Measurements from ENCODE around the gene TNIP1.
A peak's percentile ranks its signal among the peaks of the same experiment; 100 is the strongest.

Gene TNIP1

DNA sequence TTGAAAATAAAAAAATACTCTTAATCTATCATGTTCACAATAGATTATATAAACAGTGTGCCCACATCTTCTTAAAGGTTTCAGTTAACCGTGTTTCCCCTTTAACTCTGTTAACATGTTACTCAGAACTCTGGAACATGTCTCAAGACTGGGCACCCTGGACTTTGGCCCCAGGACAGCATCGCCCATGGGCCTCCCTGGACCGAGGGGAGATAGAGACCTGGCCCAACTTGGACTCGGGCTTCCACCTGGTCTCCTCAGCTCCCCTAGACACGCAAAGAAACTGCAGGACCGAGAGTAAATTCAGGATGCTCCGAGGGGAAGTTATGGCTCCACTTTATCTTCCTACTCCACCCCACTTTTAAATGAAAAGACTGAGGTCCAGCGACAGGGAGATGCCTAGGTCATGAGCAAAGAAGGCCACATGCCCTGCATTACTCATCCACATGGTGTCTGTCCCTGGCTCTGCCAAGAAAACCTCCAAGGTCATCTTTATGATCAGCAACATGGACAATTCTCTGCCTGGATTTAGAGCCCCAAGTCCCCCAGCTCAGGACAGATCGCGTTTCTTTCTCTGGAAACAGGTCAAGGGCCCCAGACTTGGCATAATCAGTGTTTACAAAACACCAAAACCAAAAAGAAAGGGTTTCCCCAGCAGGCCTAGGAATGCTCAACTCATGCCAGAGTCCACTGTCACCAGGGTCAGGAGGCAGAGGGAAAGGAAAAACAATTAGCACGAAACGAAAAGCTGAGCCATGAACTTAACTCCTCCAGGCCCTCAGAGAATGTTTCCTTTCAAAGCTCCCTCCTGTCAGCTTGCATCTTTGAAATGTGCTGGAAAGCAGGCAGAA lies 43.0 kb downstream of the TNIP1 start:
- no peak for DNase-seq

DNA sequence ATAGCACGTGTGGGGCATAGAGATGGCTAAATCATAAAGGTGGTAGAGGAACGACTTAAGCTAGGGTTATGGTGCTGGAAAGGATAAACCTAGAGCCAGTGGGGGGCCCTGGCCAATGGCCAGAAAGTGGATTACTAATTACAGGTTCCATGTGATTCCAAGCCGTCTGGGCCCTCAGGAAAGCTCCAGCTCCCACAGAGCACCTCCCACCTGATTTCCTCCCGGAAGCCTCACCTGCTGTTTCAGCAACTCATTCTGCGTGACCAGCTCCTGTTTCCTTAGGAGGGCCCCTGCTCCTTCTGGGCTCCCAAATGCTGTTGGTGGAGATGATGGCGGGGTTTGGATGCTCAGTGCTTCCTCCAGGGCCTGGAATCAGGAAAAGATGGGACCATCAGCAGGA lies 44.3 kb downstream of the TNIP1 start:
- peak; percentile 81 for DNase-seq

DNA sequence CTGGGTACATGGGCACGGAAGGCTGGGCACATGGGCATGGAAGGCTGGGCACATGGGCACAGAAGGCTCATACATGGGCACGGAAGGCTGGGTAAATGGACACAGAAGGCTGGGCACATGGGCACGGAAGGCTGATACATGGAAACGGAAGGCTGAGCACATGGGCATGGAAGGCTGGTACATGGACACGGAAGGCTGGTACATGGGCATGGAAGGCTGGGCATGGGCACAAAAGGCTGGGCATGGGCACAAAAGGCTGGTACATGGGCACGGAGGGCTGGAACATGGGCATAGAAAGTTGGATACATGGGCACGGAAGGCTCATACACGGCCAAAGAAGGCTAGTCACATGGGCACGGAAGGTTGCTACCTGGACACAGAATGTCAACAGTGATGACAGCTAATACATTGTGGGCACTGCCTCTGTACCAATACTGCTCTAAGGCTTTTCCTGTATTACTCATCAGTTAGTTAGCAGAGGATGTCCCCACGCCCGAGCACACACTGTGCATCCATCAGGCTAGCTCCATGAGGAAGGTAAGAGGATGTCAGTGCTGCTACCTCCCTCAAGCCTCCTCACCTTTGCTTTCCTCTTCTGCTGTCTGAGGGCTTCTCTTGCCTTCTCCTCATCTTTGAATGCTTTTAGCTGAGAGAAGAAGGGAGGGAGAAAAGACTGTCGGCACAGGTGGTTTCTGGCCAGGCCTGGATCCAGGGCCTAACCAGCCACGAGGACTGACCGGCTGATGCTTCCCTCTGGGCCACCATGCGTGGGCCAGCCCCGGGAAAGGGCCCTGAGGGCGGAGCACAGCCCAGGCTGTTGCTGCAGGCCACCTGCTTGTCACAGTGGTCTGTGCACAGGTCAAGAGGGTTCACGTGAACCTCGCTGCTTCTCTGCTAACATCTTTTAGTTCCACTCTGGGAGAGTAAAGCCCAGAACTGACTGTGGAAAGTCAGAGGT lies 46.1 kb downstream of the TNIP1 start:
- DNase-seq: no peak

DNA sequence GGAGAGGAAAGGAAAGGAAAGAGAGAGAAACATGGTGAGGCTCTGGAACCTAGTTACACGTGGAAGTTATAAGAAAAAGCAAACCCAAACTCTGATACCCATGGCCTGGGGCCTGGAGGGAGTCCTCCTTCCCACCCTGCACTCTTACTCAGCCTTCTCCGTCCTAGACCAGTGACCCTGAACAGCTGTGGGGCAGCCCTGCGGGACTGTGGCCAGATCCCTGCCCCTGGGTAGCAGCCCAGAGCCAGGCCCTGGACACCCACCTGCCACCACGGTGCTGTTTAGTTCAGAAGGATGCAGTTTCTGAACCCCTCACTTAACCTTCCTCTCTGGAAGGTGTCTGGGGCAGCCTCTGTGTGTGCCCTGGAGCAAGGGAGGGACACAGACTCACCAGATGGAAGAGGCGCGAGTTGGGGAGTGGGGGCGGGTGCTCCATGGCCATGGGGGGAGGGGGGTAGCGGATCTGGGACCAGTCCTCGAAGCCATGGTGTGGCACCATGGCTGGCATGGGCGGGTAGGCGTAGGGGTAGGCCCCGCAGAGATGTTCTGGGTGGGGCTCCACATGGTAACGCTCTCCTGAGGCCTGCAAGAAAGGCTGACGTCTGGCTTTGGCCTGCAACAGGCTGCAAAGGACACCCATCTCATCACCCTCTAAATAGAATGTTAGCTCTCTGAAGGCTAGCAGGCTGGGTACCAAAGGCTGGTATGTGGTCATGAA lies 47.5 kb downstream of the TNIP1 start:
- DNase-seq: no peak

DNA sequence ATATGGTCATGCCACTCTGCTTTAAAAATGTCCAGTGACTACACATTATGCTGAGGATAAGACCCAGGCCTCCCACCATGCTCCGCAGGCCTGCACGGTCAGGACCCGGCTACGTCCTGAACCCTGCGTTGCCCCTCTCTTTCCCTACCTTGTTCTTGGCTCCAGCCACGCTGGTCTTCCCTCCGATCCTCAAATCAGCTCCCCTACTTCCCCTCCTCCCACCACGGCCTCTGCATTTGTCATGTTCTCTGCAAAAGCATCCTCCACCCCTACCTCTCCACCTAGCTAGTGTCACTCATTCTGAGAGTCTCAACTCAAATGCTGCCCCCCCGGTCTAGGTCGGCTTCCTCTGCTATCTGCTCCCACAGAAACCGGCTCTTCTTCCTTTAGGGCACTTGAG lies 49.3 kb downstream of the TNIP1 start:
- no peak for DNase-seq

DNA sequence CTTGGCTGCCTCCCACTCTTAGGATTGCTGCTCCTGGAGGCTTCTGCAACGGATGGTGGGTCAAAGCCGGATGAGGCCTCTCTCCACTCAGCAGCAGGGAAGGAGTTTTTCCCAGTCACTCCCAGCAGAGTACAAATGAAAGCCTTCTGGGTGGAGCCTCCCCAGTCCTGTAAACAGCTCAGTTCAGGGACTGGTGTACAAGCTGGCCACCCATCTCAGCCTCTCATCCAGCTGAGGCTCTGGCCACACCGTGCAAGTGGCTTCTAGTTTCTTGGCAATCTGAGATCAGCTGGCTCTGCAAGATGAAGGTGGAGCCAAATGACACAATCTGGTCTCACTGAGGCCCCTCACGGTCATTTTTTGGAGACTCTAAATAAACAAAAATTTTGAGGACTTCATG lies 50.5 kb downstream of the TNIP1 start:
- no peak for DNase-seq

DNA sequence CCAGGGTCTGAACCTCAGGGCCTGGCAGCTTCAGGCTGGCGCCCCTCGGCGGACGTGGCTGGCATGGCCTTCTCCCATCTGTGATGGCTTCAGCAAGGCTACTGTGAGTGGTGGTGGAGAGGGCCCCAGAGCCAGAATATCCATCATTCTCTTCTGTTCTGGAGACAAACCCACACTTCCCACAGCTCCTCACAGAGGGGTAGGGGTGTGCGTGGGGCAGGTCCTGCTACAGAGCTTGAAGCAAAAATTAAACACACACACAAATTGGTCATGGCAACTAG lies 50.8 kb downstream of the TNIP1 start:
- DNase-seq: no peak

DNA sequence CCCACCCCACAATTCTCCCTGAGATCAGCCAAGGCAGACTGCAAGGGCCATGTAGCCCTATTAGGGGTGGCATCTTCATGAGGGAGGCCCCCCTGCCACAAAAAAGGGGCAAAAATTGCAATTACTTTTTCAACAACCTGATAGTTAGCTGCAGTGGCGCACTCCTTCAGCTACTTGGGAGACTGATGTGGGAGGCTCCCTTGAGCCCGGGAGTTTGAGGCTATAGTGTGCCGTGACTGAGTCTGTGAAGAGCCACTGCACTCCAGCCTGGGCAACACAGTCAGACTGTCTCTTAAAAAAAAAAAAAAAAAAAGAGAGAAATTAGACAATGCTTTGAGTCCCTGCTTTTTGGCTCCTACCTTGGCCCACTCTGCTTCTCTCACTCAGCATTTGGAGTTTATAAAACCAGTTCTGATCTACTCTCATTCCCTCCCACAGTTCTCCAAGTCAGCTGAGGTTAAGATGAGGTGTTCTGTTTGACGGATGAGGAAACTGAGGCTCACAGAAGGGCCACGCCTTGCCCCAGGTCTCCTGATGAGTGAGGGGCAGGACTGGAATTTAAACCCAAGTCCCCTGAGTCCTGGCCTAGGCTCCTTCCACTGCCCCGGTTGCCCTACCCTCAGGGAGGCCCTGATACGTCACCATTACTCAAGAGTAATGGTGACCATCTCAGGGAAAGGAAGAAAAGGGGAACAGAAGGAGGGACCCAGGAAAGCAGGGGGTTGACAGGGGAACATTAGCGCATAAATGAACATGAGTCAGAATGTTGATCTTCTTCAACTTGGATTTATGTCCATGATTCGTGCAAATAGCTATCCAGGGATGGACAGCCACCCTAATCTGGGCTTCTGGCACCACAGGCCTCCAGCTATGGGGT lies 51.4 kb downstream of the TNIP1 start:
- no peak for DNase-seq

DNA sequence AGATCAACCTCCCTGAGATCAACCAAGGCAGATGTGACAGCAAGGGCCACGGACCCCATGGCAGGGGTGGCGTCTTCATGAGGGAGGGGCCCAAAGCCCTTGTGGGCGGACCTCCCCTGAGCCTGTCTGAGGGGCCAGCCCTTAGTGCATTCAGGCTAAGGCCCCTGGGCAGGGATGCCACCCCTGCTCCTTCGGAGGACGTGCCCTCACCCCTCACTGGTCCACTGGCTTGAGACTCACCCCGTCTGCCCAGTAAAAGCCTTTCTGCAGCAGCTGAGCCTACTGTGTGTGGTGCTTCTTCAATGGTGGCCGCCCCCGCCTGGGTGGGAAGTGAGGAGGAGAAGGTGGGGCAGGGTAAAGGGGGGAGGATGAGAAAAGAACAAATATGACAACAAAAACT lies 52.1 kb downstream of the TNIP1 start:
- DNase-seq: no peak

DNA sequence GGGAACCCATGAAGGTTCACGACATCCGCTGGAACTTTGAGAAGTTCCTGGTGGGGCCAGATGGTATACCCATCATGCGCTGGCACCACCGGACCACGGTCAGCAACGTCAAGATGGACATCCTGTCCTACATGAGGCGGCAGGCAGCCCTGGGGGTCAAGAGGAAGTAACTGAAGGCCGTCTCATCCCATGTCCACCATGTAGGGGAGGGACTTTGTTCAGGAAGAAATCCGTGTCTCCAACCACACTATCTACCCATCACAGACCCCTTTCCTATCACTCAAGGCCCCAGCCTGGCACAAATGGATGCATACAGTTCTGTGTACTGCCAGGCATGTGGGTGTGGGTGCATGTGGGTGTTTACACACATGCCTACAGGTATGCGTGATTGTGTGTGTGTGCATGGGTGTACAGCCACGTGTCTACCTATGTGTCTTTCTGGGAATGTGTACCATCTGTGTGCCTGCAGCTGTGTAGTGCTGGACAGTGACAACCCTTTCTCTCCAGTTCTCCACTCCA lies 52.8 kb downstream of the TNIP1 start:
- no peak for DNase-seq

DNA sequence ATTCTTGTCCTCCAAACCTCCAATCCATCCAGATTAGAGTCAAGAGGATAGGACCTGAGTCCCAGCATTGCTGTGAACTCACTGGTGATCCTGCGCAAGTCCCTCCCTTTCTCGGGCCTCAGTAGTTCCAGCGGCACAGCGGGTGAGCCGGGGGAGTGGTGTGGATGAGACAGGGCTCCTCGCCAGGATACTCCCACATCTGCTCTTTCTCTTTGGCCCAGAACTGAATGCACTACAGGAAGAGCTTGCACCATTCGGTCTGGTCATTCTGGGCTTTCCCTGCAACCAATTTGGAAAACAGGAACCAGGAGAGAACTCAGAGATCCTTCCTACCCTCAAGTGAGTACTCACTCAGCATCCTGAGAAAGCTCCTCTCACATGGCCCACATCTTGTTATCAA lies 54.2 kb downstream of the TNIP1 start:
- DNase-seq: no peak

DNA sequence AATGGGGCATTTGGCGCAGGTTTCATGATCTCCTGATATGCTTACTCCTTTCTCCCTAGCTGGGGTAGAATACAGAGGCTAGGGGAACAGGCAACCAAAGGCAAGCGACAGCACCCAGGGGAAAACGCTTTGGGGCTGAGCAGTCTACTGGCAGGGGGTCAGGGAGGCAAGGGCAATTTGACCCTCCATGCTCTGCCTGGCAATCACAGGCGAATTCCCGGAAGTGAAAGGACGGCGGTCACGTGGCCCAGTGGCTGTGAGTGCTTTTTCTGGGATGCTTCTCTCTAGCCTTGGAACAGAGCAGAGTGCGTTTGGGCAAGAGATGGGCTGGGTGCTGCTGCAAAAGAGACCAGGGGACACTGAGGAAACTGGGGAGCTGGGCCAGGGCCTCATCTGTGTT lies 54.7 kb downstream of the TNIP1 start:
- no peak for DNase-seq

DNA sequence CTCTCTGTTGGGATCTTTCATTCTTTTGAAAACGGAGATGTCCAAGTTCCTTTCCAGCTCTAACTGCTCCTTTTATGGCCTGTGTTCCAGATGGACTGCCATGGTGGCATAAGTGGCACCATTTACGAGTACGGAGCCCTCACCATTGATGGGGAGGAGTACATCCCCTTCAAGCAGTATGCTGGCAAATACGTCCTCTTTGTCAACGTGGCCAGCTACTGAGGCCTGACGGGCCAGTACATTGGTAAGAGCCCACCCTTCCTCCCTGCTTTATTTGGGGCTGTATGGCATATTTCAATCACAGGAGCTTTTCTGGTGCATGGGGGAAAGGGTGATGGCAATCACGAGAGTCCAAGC lies 55.6 kb downstream of the TNIP1 start:
- no peak for DNase-seq

DNA sequence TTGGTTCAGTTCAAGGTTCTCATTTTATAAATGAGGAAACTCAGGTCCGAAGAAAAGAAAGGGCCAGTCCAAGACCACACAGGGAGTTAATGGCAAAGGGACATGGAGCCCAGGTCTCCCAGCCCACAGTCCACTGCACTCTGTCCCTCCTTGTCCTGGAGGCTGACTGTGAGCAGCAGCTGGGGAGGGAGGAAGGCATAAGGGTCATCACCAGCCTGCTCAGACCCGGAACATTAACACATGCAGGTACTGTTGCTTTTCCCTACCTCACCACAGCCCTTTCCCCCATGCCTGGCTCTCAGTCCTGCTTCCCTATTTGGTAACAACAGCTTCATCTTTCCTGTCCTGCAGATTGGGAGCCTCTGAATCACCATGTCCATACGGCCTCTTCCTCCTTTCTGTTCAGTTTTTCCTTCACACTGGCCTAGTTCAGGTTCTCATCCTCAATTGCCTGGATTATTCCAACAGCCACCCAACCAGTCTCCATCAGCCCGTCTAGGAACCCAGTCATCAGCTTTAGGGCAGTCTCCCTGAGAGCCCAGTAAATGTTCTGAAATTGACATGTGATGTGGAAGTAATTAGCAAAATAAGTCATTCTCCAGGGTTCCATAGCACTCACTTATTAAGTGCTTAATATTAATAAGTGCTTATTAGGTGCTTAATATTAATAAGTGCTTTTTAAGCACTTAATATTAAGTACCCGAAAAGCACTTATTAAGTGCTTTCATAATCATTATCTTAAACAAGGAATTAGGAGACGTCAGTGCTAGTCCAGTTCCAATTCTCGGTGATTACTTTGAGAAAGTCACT lies 56.2 kb downstream of the TNIP1 start:
- DNase-seq: no peak

DNA sequence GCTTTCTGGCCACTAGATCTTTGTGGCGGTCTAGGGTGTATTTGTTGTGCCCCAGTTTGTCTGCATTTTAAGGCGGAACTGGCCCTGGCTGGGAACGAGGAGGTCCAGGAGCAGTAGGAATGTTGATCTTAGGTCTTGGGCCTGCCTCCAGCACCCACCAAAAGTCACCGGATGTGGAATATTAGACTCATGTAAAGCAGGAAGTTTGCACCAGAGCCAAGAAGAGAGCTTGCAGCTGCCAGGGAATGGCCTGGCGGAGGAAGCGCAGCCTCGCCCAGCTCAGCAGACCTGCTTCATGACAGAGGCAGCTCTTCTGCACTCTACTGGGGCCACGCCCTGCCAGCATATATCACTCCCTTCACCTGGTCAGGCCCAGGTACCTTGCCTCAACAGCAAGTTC lies 57.2 kb downstream of the TNIP1 start:
- no peak for DNase-seq

DNA sequence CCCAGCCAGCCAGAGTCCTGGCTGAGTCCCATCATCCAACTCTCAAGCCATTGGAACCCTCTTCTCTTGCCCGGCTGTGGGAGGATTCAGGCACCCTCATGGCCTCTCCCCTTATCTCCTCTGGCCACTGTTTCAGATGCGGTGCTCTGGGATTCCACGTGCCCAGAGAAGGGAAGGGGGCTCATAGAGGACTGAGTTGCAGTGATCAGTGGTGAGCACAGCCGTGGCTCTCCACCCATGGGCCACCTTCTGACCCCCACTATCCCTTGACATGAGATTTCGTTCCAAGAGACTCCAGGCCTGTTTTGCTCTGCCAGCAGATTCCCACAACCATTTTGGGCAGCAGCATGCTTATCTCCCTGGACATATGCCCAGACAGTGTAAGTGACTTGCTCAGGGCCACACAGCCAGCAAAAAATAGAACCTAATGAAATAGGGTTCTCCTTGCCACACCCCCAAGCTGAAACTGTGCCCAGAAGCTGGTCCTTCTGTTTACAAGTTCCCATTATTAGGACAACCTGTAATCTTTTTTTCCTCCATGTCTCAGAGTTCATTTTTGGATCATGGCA lies 57.7 kb downstream of the TNIP1 start:
- no peak for DNase-seq

DNA sequence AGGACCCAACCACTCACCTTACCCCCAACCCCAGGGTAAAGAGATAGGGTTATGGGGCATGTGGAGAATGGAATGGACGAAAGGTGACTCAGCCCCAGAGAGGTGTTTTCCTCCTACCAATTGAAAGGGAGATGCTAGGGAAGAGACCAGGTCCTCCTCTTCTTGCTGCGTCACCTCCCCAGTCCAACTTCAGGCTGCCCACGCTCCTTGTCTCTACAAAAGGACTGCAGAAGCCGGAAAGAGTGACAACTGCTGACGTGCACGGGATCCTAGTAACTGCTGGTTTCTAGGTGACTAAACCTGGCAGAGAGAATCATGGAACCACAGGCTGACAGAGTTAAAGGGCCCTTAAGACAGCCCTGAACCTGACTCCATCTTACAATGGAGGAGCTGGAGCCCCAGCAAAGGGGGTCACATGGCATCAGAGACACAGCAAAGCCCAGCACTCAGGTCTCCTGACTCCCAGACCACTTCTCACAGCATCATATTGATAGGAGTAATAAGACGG lies 58.3 kb downstream of the TNIP1 start:
- DNase-seq: no peak

DNA sequence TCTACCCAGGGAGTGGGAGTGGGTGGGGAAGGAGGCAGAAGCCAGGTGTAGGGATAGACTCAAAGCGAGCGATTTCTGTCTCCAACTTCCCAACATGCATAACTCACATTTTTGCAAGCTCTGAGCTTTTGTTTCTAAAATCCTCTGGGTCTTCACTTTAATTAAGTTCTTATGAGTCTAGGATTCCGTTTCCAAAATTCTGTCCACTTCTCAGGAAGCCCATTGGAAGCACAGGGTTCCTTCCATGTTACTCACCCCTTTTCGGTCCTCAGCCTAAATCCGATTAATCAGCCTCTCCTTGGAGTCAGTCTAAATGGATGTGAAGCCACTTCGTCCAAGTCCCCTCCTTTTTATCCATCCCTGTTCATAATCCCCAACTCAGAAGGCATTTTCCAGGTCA lies 59.1 kb downstream of the TNIP1 start:
- no peak for DNase-seq

DNA sequence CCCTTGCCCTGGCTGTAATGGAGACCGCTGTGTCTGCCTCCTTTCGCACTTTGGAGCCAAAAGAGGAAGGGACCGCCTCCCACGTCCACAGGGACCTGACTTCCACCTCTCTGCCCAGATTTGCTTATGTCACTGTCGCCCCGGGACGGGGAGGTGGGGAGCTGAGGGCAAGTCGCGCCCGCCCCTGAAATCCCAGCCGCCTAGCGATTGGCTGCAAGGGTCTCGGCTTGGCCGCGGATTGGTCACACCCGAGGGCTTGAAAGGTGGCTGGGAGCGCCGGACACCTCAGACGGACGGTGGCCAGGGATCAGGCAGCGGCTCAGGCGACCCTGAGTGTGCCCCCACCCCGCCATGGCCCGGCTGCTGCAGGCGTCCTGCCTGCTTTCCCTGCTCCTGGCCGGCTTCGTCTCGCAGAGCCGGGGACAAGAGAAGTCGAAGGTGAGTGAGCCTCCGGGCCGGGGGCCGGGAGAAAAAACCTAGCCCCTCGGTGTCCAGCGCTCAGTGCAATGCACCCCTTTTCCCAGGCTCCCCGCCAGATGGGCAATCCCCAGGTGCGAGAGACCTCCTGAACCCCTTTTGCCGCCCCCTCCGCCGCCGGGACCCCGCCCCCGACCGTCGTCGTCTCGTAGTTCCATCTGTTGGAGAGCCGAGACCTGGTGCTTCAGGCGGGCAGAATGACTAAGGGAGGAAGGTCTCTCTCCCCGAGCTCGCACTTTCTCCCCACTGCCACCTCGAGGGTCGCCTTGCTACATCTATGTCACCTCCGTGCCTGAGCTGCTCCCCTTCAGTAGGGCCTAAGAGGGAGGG lies 60.3 kb downstream of the TNIP1 start, which contains the start of gene GPX3:
Gene GPX3, plus strand, starts transcription at position 288 of the 807 bp plus-strand sequence. Its CDS starts 64 bp downstream, at position 352.
- DNase-seq: peak; percentile 78

DNA sequence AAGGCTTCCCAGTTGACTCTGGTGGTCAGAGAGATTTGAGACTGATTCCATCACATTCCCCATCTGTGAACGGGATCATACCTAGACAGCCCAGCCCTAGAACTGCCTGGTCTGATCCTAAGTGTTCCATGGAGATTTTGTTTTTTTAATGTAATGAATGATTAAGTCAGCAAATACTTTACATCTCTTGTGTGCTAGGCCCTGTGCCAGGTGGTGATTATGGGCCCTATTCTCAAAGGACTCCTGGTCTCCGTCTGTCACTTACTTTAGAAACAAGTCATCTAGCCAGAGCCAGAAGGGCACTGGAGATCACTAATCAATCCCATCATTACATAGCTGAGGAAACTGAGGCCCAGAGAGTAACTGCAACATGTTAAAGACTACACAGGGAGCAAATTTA lies 61.5 kb downstream of the TNIP1 start:
- no peak for DNase-seq

Data from NCI-H146 (cell line).